Measurements from ENCODE around the gene ATP2A1.

- TF ChIP-seq, protein P1, sequence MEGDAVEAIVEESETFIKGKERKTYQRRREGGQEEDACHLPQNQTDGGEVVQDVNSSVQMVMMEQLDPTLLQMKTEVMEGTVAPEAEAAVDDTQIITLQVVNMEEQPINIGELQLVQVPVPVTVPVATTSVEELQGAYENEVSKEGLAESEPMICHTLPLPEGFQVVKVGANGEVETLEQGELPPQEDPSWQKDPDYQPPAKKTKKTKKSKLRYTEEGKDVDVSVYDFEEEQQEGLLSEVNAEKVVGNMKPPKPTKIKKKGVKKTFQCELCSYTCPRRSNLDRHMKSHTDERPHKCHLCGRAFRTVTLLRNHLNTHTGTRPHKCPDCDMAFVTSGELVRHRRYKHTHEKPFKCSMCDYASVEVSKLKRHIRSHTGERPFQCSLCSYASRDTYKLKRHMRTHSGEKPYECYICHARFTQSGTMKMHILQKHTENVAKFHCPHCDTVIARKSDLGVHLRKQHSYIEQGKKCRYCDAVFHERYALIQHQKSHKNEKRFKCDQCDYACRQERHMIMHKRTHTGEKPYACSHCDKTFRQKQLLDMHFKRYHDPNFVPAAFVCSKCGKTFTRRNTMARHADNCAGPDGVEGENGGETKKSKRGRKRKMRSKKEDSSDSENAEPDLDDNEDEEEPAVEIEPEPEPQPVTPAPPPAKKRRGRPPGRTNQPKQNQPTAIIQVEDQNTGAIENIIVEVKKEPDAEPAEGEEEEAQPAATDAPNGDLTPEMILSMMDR (IDR thresholded peaks at IDR 0.05) = no peak
- TF ChIP-seq REST (IDR thresholded peaks at IDR 0.05; ENCODE audit: insufficient read depth in 1 of 2, low read depth in 2 of 2, low read length in 1 of 2) (no peak), TCF7L2 (IDR thresholded peaks at IDR 0.05; ENCODE audit: low read depth, low read length) (no peak), POLR2AphosphoS5 (IDR thresholded peaks at IDR 0.05; ENCODE audit: low read depth, low read length) (no peak), SIN3A (IDR thresholded peaks at IDR 0.05; ENCODE audit: borderline replicate concordance, insufficient read depth, low read depth, low read length) (no peak)
These were observed 21.7 kb downstream of the ATP2A1 start for GRCh38 chr16:28899882-28900590.

Data from Panc1 (cell line).